HG03045 (cell line): Measurements from ENCODE around the gene C1QL3.

Experiments
- ATAC-seq: cut with Tn5 transposase; IDR thresholded peaks from one replicate; pipeline ENCODE4 v1.9.1; 2021; ENCODE audit warnings: mild to moderate bottlenecking, moderate library complexity; ENCODE audit not compliant: unreplicated experiment

C1QL3 gene

DNA sequence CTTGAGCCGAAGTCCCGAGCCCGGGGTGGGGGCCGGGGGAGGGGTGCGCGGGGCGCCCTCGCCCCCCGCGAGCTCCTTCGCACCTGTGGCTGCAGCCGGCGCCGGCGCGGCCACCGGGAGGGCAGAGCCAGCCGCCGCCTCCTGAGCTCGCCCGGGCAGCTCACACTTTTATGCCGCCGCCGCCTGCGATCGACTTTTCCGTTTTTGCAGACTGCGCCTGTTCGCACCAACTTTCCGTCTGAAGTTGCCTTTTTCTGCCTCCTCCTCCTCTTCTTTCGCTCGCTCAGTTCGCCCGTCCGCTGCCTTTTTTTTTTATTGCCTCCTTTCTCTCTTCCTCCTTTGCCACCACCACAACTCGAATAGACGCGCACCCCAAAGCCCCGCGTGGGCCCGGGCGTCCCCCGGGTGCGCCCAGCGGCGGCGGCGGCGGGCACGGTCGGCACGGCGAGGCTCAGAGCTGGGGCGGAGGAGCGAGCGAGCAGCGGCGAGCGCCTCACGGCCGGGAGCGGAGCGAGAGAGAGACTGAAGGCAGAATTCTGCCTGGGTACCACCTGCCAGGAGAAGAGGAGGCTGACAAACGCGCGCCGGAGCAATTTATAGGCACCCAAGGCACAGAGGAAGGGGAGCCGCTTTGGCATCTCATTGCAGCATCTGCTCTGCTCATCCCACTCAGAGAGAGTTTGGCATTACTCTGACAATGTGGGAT is at the start of gene C1QL3:
Gene C1QL3, minus strand, starts transcription at position 569 of the 706 bp plus-strand sequence. CDS start 814 bp downstream, outside the sequence.
- ATAC-seq = peak; percentile 41

GRCh38 chr10:16570731-16571130 is 49.1 kb upstream of the C1QL3 start:
- ATAC-seq = peak; percentile 91

DNA sequence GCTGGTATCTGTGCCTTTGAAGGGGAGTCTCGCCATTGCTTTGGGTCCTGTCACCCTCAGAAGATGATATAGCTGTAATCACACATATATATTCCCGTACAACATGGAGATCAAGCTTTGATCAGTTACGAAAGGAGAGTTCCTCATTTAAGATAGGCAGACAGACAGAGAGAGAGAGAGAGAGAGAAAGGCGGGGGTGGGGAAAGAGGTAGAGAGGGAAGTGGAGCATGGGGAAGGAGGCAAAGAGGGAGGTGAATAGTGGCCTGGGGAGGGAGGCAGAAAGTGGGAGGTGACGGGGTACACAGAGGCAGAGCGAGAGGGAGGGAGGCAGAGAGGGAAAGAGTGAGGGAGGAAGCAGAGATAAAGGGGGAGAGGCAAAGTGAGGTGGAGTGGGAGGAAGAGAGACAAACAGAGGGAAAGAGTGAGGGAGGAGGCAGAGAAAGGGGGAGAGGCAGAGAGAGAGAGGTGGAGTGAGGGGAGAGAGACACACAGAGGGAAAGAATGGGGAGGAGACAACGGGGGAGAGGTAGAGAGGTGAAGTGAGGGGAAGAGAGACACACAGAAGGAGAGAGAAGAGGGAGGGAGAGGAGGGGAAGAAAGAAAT is 44.6 kb upstream of the C1QL3 start:
- no peak for ATAC-seq

DNA sequence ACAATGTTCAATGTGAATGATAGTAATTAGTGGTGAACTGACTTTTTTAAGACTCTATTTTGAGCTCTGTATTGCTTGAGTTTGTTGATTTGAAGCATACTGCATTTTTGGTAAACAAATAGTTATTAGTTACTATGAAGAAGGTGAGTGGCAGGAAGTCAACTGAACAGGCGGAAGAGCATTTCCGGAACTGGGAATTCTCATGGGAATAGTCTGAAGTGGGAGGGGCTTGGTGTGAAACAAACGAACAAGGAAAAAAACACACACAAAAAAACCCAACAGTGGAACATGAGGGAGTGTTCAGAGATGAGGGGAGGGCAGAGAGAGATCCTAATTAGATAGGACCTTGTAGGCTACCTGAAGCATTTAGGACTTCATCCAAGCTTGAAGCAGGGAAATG is 43.9 kb upstream of the C1QL3 start:
- ATAC-seq = no peak

- no peak for ATAC-seq
Measured at GRCh38 chr10:16562891-16563290, 41.2 kb upstream of the C1QL3 start.

GRCh38 chr10:16559236-16559773 is 37.6 kb upstream of the C1QL3 start:
- ATAC-seq = no peak

DNA sequence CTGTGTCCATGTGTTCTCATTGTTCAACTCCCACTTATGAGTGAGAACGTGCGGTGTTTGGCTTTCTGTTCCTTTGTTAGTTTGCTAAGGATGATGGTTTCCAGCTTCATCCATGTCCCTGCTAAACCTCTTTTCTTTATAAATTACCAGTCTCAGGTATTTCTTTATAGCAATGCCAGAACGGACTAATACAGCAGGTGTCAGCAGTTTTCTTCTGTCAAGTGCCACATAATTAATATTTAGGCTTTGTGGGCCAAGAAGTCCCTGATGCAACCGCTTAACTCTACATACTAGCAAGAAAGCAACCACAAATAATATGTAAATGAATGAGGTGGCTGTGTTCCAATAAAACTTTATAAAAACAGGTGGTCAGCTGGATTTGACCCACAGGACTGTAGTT is 26.3 kb upstream of the C1QL3 start:
- ATAC-seq = no peak

DNA sequence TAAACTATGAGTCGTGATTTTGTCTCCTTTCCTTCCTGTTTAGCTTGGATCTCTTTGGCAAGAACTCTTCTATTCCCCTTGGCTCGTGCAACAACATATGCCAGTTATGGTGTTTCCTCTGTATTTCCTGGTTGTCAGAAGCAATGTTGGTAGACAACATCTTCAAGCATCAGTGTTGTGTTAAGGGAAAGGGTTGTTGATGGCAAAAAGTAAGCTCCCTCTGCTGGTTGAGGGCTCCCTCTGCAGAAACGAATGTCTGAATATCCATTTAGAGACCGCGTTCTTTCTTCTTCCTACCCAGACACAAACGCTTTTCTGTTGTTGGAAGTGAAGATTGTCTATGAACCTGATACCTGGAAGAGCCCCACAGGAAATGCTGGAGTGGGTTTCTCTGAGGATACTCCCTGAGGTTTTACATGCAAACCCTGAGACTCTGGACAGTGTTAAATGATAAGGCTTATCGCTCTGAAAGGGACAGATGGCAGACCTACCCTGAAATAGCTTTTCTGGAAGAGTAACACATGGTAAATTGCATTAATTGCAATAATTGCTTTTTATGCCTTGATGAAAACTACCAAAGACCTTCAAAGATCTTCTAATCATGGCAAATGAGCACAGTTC is 23.5 kb upstream of the C1QL3 start:
- no peak for ATAC-seq

- no peak for ATAC-seq
Measured at GRCh38 chr10:16544591-16544990, 22.9 kb upstream of the C1QL3 start.

DNA sequence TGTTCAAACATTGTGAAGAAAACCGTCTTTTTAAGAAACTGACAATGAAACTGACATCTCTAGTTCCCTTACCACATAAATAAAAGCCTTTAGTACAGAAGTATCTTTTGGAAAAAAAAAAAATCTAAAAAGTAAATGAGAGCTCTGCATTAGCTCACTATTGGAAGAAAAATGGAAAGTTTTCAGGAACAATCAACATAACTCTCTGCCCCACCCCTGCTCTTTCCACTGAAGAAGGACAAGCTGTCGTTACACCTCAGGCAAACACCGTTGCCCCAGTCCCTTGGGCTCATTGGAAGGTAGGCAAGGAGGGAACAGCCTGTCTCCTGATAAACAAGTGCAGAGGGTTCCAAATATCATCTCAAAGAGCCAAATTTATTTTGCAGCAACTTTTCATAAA is 22.4 kb upstream of the C1QL3 start:
- no peak for ATAC-seq

GRCh38 chr10:16536155-16536554 is 14.5 kb upstream of the C1QL3 start:
- ATAC-seq = no peak

GRCh38 chr10:16529853-16530252 is 8.2 kb upstream of the C1QL3 start:
- ATAC-seq = no peak

DNA sequence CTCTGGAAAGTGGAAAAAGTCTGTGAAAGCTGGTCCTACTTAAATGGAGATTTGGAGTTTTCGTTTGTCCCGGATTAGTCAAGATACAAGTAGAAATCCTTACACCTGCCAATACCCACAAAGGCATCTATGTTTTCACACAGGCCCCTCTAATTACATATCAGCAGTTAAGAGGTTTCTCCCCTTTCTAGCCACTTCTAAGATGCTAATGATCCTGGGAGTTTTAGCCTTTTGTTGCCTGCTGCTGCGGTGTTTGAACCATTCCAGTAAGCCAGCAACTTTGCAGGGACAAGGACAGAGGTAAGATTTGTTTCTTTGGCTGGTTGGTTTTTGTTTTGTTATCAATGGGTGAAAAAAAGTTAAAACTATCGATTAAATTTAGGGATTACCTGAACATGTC is 5.8 kb upstream of the C1QL3 start:
- ATAC-seq = no peak

DNA sequence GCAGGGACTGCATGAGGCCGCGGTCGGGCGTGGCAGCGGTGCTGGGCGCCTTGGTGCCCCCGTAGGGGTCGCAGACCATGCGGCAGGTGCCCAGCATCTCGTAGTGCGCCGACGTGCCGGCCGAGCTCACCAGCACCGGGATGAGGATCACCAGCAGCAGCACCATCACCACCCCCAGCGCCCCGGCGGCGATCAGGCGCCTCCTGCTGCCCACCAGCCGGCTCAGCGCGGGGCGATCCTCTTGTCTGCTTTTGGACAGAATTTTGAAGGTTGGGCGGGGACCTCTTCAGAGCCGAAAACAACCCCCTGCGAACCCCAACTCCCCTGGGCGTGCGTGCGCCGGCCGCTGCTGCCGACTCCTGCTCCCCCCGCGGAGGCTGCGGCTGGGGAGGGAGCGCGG is 779 bp downstream of the C1QL3 start:
- peak; percentile 60 for ATAC-seq

DNA sequence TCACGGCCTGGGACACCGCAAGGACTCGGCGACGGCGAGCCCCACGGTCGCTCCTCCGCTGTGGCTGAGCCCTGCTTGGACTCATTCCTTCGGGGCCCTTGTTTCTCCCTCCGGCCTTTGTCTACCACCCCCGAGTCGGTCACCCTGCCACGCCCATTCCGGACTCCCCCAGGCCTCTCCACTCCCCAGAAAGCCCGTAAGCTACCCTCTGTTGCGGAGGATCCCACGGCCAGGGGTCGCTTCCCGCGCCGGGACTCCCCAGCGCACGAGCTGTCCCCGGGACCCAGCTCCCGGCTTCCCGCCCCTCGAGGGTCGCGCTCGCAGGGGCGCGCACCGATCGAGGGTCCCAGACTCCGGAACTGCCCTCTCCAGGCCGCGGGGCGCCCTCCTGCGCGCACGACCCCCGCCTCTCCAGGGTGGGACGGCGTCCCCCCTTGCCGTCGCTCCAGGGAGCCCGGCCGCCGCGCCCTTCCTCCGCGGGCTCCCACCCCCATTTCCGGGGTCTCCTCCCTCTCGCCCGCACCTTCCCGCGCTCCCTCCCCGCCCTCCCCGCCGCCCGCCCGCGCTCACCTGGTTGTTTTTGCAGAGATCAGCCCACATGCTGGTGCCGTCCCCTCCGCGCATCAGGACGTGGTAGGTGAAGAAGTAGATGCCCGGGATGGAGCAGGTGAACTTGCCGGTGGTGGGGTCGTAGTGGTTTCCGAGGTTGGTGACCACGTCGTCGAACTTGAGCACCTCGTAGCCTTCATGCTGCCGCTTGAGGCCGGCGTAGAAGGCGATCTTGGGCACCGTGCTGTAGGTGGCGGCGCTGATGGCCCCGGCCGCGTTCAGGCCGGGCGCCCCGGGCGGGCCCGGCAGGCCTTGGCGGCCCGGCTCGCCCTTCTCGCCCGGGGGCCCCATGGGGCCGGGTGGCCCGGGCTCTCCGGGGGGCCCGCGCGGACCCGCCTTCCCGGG is 1.5 kb downstream of the C1QL3 start:
- ATAC-seq = peak; percentile 35

DNA sequence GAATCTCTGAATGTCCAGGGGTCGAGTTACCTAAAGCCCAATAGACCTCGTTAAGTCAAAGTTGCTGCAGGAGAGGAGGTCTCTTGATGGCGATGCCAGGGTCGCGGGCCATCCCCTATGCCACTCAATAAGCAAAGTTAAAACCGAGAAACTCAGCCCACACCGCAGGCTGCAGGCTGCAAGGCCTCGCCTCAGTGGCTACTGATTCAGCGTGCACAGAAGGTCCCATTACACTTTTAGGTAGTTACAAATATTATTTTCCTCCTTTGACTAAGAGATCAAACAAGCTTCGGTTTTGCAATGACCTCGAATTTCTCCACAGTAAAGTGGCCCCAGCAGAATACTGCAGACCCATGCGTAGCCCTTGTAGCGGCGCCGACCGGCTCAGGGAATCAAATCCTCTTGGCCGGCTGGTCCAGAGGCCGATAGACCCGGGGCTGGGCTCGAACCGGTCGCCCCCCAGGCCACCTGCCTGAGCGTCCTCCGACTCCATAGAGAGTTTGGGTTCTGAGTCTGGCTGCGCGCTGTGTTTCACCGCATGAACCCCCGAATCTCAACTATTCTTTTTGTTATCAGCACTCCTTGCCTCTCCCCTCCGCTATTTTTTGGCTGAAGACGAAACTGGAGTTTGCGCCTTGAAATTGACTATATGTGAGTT is 2.3 kb downstream of the C1QL3 start:
- ATAC-seq = no peak

GRCh38 chr10:16518822-16519221 is 2.9 kb downstream of the C1QL3 start:
- ATAC-seq = no peak

- ATAC-seq = no peak
Measured at GRCh38 chr10:16510843-16511242, 10.8 kb downstream of the C1QL3 start.

- ATAC-seq = no peak
Measured at GRCh38 chr10:16509996-16510395, 11.7 kb downstream of the C1QL3 start.

DNA sequence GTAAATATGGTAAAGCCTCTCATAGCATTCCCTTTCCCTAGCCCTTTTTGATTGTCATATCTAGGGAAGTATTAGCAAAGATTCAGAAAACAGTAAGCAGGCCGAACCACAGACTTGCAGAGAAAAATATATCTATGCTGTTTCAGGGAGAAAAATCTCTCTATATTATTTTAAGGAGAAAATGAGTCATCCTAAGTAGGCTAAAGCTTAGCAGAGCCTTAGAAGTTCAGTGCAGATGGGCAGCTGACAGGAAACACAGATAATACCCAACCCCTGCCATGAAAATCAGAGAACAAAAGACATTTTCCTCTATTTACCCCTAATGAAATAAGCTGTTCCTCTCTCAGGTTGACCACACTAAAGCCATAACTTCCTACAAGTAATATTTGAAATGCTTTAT is 16.5 kb downstream of the C1QL3 start:
- ATAC-seq = no peak
